Kidney capillary endothelial cell (primary cell): Measurements from ENCODE around the gene LARP1B.
"Not testable (repeated sequence)": the region's sequence is repeated elsewhere in the genome, so short reads cannot be mapped to it uniquely, and the experiment has no call there.

Source experiments
- DNase-seq: peaks from one replicate; pipeline ENCODE4 v3.0.0-alpha.2; 2018; ENCODE audit warnings: low spot score

Gene LARP1B

DNA sequence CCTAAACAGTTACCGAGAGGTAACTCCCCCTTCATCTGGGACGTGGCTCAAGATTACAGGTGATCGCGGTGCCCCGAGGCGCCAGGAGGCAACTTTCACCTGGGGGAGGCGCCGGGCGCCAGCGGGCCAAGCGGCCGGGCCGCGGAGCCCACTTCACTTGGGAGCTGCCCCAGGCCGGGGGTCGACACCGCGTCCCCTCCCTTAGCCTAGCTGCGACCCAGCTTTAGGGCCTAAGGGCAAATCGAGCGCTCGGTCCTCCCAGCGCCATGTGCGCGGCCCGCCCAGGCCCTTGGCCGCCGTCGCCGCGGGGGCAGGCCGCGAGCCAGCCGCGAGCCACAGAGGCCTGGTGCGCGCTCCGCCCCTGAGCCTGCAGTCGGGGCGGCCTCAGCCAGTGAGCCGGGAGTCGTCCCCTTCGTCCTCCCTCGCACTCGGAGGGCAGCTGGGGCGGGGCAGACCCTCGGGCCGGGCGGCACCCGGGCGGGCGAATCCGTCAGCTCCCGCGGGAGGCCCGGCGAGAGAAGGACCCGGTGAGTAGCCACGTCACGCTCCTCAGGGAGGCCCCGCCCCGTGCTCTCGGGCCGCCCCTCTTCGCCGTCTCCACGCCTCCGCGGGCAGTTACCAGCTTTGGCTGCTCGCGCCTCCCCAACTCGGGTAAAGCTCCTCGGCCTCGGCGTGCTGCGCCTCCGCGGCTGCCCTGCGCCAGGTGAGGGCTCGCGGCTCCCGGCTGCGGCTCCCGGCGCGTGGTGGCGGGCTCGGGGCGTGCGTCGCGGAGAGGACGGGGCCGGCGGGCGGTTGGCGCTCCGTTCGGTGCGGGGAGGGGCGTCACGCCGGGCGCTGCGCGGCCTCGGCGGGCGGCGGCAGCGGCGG is at the start of gene LARP1B:
LARP1B (plus strand) TSS at position 614 of the 867 bp plus-strand sequence. CDS start 13,640 bp downstream, outside the sequence.
- DNase-seq: peak; percentile 92

DNA sequence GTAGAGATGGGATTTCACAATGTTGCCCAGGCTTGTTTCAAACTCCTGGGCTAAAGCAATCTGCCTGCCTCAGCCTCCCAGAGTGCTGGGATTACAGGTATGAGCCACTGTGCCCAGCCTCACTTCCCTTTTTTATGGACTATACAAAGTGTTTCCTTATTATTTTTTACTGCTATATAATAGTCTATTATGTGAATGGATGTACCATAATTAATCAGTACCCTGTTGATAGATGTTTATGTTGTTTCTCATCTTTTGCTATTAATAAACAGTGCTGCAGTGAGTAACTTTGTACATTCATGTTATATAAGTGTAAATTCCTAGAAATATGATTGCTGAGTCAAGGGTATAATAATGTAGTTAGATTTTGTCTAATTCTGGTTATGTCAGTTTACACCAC is 35.8 kb upstream of the LARP1B start:
- no peak for DNase-seq

DNA sequence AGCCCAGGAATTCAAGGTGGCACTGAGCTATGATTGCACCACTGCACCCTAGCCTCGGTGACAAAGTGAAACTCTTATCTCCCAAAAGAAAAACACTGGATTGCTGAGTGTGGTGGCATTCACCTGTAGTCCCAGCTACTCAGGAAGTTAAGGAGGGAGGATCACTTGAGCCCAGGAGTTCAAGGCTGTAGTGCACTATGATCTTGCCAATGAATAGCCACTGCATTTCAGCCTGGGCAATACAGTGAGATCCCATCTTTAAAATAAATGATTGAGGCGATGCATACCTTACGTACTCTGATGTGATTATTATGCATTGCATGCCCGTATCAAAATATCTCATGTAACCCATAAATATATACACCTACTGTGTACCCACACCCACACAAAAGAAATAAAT is 31.2 kb upstream of the LARP1B start:
- DNase-seq: no peak

DNA sequence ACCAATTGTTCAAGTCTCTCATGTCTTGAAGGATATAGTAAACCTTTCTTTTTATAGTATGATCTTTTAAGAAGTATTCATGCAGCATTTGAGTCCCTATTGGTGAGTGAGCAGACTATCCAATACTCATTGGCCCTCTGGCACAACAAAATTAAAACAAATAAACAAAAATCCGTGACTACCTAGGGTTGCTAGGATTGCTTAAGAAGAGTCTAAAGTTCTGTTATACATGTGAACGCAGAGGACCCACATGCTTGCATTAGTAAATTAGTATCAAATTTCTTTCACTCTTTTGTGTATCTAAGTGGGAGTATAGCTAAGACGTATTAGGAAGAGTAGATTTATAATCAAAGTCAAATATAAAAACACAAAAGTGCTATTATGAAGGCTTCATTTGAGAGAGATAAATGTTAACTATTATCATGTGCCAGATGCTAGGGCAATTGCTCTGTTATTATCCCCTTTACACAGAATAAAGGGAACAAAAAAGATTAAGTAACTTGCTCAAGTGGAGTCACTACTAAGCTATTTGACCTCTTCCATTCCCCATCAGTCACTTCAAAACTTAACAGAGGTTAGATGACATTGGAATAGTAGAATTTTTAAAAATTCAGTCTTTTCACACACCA is 29.2 kb upstream of the LARP1B start:
- DNase-seq: no peak

DNA sequence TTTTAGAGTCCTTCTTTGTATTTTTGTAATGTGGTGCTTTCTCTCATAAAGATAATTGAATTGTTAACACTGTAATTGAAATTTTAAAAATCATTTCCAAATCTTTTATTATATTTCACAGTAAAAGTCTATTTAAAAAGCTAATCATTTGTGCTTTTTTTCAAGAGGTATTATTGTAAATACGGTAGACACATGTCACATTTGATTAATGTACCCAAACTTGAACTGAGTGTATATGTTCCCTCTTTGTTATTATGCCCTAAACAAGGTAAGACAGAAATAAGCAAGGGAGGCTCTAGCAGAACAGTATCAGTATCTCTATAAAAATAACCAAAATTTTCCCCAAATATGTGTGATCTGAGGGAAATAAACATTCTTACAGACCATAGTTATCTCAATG is 21.5 kb upstream of the LARP1B start:
- DNase-seq: no peak

DNA sequence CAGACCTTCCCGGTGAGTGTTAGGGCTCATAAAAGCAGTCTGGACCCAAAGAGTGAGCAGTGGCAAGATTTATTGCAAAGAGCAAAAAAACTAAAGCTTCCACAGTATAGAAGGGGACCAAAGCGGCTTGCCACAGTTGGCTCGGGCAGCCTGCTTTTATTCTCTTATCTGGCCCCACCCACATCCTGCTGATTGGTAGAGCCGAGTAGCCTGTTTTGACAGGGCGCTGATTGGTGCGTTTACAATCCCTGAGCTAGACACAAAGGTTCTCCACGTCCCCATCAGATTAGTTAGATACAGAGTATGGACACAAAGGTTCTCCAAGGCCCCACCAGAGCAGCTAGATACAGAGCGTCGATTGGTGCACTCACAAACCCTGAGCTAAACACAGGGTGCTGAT is 14.1 kb upstream of the LARP1B start:
- not testable (repeated sequence) for DNase-seq

DNA sequence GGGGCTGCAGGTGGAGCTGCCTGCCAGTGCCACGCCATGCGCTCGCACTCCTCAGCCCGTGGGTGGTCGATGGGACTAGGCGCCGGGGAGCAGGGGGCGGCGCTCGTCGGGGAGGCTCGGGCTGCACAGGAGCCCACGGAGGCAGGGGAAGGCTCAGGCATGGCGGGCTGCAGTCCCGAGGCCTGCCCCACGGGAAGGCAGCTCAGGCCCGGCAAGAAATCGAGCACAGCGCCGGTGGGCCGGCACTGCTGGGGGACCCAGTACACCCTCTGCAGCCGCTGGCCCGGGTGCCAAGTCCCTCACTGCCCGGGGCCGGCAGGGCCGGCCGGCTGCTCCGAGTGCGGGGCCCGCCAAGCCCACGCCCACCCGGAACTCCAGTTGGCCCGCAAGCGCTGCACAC is 13.6 kb upstream of the LARP1B start:
- DNase-seq: not testable (repeated sequence)

DNA sequence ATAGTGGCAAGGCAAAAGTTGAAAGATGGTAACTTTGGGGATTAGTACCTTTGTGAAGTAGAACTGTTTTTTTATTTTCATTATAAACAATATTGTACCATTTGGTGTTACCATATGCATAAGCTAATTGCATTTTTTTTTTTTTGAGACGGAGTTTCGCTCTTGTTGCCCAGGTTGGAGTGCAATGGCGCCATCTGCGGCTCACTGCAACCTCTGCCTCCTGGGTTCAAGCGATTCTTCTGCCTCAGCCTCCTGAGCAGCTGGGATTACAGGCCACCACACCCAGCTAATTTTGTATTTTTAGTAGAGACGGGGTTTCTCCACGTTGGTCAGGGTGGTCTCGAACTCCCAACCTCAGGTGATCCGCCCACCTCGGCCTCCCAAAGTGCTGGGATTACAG is 9.9 kb upstream of the LARP1B start:
- not testable (repeated sequence) for DNase-seq

DNA sequence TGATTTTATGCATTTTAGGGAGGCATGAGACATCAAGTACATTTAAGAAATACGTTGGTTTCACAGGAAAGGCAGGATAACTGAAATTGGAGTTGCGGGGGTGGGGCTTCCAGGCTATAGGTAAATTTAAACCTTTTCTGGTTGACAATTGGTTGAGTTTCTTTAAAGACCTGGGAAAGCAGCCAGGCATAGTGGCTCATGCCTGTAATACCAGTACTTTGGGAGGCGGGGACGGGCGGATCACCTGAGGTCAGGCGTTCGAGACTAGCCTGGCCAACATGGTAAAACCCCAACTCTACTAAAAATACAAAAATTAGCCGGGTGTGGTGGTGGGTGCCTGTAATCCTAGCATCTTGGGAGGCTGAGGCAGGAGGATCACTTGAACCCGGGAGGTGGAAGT is 6.2 kb upstream of the LARP1B start:
- DNase-seq: not testable (repeated sequence)

DNA sequence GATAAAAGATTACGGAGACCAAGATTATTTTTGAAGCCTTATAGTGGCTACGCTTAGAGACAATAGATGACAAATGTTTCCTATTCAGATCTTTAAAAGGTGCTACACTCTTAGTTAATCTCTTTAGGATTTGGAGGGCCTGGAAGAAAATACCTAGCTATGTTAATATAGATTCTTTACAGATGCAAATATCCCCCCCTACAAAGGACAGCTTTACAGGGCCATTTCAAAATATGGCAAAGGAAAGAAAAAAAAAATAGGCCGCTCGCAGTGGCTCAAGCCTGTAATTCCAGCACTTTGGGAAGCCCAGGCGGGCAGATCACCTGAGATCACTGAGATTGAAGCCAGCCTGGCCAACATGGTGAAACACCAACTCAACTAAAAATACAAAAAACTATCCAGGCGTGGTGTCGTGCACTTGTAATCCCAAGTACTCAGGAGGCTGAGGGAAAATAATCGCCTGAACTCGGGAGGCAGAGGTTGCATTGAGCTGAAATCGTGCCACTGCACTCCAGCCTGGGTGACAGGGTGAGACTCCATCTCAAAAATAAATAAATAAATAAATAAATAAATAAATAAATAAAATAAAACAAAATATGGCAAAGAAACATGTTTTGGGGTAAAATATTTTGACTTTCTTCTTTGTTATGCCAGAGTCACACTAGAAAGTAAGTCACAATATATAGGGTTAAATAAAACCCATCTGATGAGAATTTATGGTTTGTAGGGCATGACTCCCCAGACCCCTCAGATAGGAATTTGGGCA is 5.5 kb upstream of the LARP1B start:
- not testable (repeated sequence) for DNase-seq

DNA sequence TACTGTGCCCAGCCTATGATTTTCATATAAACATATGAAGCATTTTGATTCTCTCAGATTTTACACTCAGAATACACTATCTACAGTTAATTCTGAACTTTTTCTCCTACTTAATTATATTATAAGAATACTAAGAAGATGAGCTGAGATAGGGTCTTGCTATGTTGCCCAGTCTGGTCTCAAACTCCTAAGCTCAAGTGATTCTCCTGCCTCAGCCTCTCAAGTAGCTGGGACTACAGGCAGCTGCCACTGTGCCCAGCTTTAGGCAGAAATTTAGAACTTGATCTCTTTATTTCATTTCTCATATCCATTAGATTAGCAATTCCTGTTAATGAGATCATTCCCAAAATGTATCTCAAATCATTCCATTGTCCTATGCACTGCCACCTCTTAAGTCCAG is 4.7 kb upstream of the LARP1B start:
- no peak for DNase-seq

DNA sequence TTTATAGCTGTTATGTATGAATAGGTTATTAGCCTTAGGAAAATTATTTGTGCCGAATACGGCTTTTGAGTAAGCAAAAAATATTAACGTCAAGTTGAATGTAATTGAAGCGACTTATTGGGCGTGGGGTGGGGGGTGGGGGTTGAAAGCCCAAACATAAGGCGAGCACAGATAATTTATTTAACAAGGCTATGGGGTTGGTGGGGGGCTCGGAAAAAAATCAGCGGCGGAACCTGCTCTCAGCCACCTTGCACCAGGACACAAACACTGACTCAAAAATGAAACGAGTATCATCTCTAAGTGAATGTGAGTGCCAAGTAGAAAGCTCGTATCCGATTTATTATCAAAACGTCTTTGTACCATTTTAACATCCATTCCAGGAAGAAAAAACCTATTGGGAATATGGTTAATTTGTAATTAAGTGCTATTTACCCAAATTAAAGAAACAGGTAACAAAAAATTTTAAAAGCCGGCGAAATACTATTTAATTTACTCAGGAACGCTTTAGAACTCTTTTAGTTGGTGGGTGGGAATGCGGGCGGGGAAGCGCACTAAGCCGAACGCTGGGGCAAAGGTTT is 902 bp upstream of the LARP1B start:
- DNase-seq: peak; percentile 27

DNA sequence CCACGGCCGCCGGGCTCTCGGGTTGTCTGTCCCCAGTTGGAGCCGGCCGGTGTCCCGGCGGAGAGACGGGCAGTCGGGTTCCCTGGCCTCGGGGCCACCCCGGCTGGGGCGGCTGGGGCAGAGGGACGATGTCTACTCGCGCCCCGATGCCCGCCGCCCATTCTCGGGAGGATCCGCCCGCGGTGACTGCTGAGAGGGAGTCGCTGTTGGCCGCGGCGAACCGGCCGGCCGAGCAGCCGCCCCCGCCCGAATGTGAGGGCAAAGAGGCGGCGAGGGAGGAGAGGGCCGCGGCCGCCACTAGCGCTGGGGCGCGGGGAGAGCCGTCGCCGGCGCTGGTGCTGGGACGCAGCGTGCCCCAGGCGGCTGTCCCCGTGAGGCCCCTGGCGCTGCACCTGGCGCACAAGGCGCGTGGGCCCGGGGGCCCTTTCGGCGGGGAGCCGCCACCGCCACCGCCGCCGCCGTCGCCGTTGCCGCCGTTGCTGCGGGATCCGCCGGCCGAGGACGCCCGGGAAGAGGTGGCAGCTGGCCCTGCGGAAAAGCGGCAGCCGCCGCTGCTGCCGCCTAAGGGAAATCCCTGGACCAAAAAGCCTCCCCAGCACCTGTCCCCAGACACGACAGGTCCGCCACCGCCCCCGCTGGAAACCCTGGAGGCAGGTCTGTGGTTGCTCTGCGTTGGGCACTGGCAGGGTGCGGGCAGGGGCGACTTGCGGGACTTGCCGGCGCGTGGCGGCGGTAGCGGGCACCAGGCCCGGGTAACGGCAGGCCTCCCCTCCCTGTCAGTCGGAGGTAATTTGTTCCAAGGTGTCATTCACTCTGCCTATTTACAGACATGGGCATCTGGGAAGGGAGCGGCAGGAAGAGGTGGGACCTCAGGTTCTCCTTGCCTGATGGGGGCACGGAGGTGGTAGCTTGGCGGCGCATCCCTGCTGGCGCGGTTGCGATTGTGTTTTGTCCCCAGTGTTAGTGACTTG is 739 bp downstream of the LARP1B start:
- DNase-seq: peak; percentile 33

DNA sequence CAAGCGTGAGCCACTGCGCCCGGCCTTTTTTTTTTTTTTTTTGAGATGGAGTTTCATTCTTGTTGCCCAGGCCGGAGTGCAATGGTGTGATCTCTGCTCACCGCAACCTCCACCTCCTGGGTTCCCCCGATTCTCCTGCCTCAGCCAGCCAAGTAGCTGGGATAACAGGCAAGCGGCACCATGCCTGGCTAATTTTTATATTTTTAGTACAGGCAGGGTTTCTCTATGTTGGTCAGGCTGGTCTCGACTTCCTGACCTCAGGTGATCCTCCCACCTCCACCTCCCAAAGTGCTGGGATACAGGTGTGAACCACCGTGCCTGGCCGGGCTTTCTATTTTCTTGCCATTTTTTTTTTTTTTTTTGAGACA is 5.3 kb downstream of the LARP1B start:
- not testable (repeated sequence) for DNase-seq

DNA sequence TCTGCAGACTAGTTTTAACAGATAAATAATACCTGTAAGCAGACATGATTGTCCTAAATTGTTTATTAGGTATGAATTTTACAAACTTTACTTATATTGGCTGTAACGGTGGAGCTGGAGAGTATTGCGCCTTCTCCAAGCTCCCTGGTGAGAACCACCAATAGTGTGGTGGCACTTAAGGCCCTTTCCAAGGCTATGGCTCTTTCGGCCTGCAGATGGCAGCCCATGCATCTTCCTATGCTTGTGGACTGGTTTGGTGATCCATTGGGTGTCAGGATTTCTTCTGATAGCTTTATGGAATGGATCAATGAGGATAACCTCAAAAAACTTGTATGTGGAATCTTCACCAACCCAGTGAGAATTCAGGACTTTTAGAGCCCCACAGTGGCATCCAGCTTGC is 7.8 kb downstream of the LARP1B start:
- peak; percentile 31 for DNase-seq

DNA sequence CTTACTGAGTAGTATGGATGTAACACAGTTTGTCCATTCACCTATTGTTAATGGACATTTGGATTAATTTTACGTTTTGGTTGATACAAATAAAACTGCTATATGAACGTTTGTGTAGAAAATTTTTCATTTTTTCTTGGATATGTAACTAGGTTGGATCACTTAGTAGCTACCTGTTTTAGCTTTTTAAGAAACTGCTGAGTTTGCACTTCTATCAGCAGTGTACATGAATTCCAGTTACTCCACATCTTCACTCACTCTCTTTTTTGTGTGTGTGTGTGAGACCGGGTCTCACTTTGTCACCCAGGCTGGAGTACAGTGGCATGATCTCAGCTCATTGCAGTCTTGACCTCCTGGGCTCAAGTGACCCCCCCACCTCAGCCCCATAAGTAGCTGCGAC is 15.4 kb downstream of the LARP1B start:
- no peak for DNase-seq

DNA sequence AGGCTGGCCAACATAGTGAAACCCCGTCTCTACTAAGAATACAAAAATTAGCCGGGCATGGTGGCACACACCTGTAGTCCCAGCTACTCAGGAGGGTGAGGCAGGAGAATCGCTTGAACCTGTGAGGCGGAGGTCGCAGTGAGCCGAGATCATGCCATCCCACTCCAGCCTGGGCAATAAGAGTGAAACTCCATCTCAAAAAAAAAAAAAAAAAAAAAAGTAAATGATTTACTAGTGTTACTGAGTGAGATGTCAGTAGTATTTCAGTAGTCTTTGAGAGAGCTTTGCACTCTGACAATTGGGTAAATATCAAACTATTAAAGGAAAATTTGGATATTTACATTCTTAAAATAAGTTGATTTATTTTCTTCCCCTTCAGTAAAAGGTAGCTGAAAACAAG is 34.2 kb downstream of the LARP1B start:
- DNase-seq: not testable (repeated sequence)

DNA sequence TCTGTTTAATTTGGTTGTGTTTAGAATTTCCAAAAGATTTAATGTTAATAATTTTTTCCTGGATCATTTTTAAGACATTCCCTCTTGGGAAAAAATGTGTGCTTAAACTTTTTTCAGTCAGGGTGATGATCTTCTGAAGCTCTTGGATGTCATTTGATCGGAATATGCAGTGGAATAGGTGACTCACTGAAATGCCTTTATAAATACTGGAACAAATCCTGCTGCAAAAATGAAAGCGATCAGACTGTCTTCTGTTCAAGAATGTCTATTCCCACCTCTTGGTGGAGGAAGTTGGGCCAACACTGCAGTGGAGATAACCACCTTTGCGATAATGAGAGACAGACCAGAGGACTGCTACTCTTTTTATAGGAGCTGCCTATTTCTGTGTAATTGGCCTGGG is 46.7 kb downstream of the LARP1B start:
- DNase-seq: no peak

DNA sequence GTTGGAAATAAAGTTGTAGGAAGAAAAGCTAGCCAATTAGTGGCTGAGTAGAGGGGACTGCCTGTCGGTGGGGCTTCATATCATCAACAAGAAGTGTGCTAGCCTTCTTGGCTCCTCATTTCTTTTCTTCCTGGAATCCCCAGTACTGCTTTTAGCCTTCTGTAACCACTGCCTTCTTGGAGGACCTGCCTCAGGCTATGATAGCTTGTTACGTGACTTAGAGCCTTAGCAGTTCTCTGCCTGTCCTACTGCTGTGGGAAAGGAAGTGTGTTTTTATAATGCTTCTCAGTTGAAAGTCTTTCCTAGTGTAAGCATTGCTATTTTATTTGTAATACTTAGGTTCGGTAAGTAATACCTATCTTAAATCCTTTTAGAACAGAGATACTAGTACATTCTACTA is 61.9 kb downstream of the LARP1B start:
- DNase-seq: no peak

DNA sequence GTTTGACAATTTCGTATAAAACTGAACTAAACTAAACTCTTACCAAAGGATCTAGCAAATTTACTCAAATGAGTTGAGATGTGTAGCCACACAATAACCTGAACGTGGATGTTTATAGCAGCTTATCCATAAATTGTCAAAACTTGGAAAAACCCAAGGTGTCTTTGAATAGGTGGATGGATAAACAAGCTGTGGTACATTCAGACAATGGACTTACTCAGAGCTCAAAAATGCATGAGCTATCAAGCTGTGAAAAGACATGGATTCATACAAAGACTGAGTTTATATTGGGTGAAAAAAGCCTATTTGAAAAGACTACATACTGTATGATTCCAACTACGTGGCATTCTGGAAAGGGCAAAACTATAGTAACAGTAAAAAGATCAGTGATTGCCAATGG is 69.5 kb downstream of the LARP1B start:
- DNase-seq: no peak

DNA sequence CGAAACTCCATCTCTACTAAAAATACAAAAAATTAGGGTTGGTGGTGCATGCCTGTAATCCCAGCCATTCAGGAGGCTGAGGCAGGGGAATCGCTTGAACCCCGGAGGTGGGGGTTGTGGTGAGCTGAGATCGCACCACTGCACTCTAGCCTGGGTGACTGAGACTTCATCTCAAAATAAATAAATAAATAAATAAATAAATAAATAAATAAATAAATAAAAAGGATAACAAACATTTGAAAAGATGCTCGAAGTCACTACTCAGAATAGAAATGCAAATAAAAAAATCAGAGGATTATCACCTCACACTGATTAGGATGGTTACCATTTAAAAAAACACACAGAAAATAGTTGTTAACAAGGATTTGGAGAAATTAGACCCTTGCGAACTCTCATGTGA is 73.8 kb downstream of the LARP1B start:
- no peak for DNase-seq
